ENCODE measurements around the gene FAM180B.
"Not testable (repeated sequence)": the region's sequence is repeated elsewhere in the genome, so short reads cannot be mapped to it uniquely, and the experiment has no call there.

Gene FAM180B

GRCh38 chr11:47599902-47600301 is 13.4 kb downstream of the FAM180B start:
- DNase-seq = no peak

DNA sequence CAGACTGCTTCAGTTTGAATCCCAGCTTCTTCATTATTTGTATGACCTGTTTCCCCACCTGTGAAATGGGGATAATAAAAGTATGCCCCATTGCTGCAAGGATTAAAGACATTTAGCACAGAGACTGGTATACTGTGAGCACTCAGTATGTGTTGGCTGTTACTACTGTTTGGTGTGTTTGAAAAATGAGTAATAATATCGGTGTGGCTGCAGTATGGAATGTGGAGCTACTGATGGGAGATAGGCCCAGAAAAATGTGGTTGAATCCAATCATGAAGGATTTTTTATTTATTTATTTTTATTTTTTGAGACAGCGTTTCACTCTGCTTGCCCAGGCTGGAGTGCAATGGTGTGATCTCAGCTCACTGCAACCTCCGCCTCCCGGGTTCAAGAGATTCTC is 16.8 kb downstream of the FAM180B start:
- DNase-seq = no peak

- no peak for DNase-seq
Observed at GRCh38 chr11:47605921-47606320, 19.4 kb downstream of the FAM180B start.

GRCh38 chr11:47606731-47607130 is 20.3 kb downstream of the FAM180B start:
- DNase-seq = no peak

DNA sequence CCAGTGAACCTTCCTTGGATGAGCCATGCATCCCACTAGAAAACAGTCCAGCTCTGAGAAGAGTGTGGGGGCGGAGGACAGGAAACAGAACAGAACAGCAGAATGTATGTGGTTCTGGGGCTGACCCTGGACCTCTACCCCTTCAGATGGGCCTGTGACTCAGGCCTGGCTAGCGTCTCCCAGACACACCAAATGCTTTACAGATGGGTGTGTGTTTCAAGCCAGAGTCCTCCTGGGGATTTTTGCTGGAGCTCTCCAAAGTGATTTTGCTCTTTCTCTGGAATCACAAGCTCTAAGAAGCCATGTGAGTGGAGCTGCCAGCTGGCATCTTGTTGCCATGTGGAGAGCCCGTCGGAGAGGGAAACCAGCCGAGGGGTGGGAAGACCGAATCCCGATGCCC is 20.9 kb downstream of the FAM180B start:
- DNase-seq = no peak

GRCh38 chr11:47609675-47610074 is 23.2 kb downstream of the FAM180B start:
- no peak for DNase-seq

DNA sequence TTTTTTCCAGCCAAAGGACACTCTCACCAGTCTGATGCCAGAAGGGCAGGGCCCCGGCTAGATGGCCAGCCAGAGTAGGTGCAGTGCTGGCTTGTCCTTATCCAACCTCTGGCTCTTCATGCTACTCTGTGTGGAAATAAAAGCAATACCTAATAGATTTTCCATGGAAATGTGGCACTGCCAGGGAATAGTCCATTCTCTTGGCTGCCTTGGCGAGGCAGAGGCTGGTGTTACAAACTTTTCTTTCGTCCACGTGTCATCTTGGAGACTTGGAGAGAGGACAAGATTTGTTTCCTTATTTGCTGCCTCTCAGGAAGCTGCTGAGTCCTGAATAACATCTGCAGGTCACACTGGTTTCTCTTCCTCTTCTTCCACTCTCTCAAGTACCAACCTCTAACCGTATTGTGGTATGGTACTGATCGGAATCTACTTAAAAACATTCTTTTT is 24.9 kb downstream of the FAM180B start:
- no peak for DNase-seq

DNA sequence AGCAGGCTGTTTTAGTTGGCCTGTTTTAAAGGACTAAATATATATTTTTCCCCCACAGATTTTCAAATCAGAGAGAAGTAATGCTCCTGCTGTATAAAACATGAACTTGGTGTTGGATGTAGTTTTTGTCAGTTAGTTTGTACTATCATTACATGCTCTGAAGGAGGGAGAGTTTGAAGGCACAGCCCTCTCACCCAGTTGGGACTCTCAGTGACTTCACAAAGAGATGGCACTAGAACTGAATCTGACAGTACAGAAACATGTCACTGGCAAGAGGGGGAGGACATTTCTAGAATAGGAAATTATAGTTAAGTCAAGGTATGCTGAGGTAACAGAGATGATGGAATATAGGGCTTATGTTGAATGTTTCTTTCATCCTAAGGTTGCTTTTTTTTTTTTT is 28.8 kb downstream of the FAM180B start:
- no peak for DNase-seq

GRCh38 chr11:47616726-47617416 is 30.4 kb downstream of the FAM180B start:
- no peak for DNase-seq

DNA sequence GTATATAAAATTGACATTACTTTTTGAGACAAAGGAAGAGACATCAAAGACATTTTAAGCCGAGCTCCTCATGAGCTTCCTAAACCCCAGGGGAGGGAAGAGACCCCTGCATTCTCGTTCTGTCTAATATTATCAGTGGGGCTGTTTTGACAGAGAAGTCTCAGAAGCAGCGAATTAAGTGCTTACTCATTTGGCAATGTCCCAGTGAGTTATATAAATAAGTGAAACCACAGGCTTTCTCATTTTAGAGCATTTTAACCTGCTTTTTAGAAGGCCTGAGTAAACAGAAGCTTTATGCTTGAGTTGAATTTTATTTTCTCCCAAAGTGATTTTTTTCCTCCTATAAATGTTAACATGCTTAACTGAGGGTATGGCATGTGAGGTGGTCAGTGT is 30.9 kb downstream of the FAM180B start:
- DNase-seq = no peak

GRCh38 chr11:47620836-47621378 is 34.4 kb downstream of the FAM180B start:
- no peak for DNase-seq

- no peak for DNase-seq
Observed at GRCh38 chr11:47626234-47626633, 39.8 kb downstream of the FAM180B start.

DNA sequence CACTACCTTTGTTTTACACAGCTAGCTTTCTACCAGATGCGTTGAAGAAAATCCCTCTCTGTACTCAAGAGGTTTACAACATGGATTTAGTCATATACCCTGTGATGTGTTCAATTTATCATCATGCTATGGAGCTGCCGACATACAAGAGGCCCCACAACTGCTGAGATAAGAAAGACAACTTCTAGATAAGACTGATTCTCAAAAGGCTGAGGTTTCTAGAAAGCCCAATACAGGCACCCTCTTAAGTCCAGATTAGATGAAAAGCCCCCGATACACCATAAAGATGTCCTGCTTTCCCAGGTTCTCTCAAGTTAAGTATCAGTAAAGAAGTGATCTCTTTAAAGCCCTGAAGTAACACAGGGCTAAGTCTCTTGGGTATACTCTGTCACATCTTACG is 41.5 kb downstream of the FAM180B start:
- no peak for DNase-seq

DNA sequence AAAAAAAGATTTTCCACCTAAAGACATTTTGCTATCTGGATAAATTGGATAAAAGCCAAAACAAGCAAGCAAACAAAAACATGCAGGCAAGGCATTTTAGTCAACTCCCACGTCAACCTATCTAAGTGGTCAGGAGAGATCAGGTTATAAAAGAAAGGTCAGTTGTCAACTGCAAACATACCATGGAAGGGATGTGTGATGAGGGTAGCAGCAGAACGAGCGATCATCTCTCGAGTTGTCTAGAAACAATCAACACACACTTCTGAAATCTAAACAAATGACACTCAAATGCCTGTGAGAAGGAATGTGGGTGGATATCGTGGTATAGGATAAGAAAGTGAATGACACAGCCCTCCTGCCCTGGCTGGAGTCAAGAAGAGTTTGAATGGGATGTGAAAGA is 45.0 kb downstream of the FAM180B start:
- DNase-seq = no peak

DNA sequence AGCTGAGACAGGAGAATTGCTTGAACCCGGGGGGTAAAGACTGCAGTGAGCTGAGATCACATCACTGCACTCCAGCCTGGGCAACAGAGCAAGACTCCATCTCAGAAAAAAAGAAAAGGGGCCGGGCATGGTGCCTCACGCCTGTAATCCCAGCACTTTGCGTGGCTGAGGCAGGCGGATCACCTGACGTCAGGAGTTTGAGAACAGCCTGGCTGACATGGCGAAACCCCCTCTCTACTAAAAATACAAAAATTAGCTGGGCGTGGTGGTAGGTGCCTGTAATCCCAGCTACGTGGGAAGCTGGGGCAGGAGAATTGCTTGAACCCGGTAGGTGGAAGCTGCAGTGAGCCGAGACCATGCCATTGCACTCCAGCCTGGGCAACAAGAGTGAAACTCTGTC is 49.9 kb downstream of the FAM180B start:
- DNase-seq = not testable (repeated sequence)
